DMS53 treated with DMSO at 0.1 percent for 48 hours (cell line): ENCODE measurements around the gene CHPF2.
A peak's percentile ranks its signal among the peaks of the same experiment; 100 is the strongest.

Experiments used
- DNase-seq: peaks from one replicate; lab custom pipeline; 2025; ENCODE audit not compliant: unreplicated experiment; lab: John Stamatoyannopoulos, UW

CHPF2 gene

GRCh38 chr7:151245360-151246101 is 13.2 kb downstream of the CHPF2 start:
- DNase-seq = peak; percentile 19

- DNase-seq = no peak
Measured at GRCh38 chr7:151246102-151246850, 14.0 kb downstream of the CHPF2 start.

GRCh38 chr7:151246851-151247580 is 14.7 kb downstream of the CHPF2 start:
- no peak for DNase-seq

GRCh38 chr7:151247611-151248345 is 15.5 kb downstream of the CHPF2 start:
- peak; percentile 29 for DNase-seq

GRCh38 chr7:151248346-151249033 is 16.2 kb downstream of the CHPF2 start, which contains the start of gene SMARCD3:
SMARCD3 (minus strand) TSS chr7:151248694; CDS start chr7:151248562, 132 bp downstream.
- peak; percentile 56 for DNase-seq

GRCh38 chr7:151249034-151249731 is 16.9 kb downstream of the CHPF2 start:
- peak; percentile 68 for DNase-seq

- peak; percentile 20 for DNase-seq
Measured at GRCh38 chr7:151249732-151250072, 17.4 kb downstream of the CHPF2 start.

GRCh38 chr7:151250181-151251132 is 18.2 kb downstream of the CHPF2 start:
- no peak for DNase-seq

- DNase-seq = no peak
Measured at GRCh38 chr7:151251328-151251688, 19.0 kb downstream of the CHPF2 start.

GRCh38 chr7:151251689-151252560 is 19.6 kb downstream of the CHPF2 start:
- peak; percentile 47 for DNase-seq

GRCh38 chr7:151252561-151252835 is 20.2 kb downstream of the CHPF2 start:
- DNase-seq = no peak

- no peak for DNase-seq
Measured at GRCh38 chr7:151252961-151253711, 20.9 kb downstream of the CHPF2 start.

- no peak for DNase-seq
Measured at GRCh38 chr7:151254316-151254715, 22.0 kb downstream of the CHPF2 start.

- DNase-seq = no peak
Measured at GRCh38 chr7:151254851-151255250, 22.6 kb downstream of the CHPF2 start.

GRCh38 chr7:151255390-151255789 is 23.1 kb downstream of the CHPF2 start:
- no peak for DNase-seq

GRCh38 chr7:151256410-151257045 is 24.2 kb downstream of the CHPF2 start:
- no peak for DNase-seq

GRCh38 chr7:151257990-151258389 is 25.7 kb downstream of the CHPF2 start:
- no peak for DNase-seq
